IMR-90 (cell line): ENCODE measurements around the gene AQP1. TPM values are rescaled to one million over a fixed set of nuclear protein-coding genes. Genes with fewer than 3 reads are reported as not detected.

Source experiments
- ATAC-seq: fragments of 200-7000 bp; cut with Tn5 transposase; 2 replicates; pipeline ENCODE4 v1.9.1; 2020; ENCODE audit warnings: low read depth, mild to moderate bottlenecking, moderate library complexity
- BruUV-seq: library from RNA; stranded (reverse); fragments of 400-500 nt; replicated peaks from 2 replicates; lab custom pipeline; 2021; lab: Mats Ljungman, UMichigan
- CTCF ChIA-PET: fragments of 300-600 bp; formaldehyde crosslinking; extraction: SDS; loops from one replicate; lab custom pipeline; 2021; ENCODE audit warnings: antibody characterized with exemption; lab: Yijun Ruan, JAX
- POLR2A ChIA-PET: fragments of 300-600 bp; sonication (Branson Sonifier 250); formaldehyde crosslinking; loops from one replicate; lab custom pipeline; 2022; ENCODE audit warnings: antibody characterized with exemption; ENCODE audit not compliant: unreplicated experiment; lab: Charles Lee
- DNase-seq: peaks from one replicate; pipeline ENCODE4 v3.0.0; 2013
- H2AFZ ChIP-seq: replicated peaks from 2 replicates; pipeline ENCODE3; 2013; ENCODE audit warnings: low read length, mild to moderate bottlenecking; ENCODE audit not compliant: poor library complexity
- H2AK5ac ChIP-seq: 2 replicates; pipeline ENCODE4 v1.6.1; 2013; ENCODE audit warnings: low read depth, low read length, inconsistent platforms
- H2AK9ac ChIP-seq: replicated peaks from 2 replicates; pipeline ENCODE3; 2013; ENCODE audit warnings: mild to moderate bottlenecking, low read depth, low read length, moderate library complexity; ENCODE audit not compliant: poor library complexity
- H2BK120ac ChIP-seq: 2 replicates; pipeline ENCODE4 v1.6.1; 2013; ENCODE audit warnings: low read depth, low read length, inconsistent platforms
- H2BK15ac ChIP-seq: 3 replicates; pipeline ENCODE4 v1.6.1; 2013; ENCODE audit warnings: low read depth, low read length, inconsistent platforms
- H2BK20ac ChIP-seq: 2 replicates; pipeline ENCODE4 v1.6.1; 2013; ENCODE audit warnings: low read depth, mild to moderate bottlenecking, inconsistent platforms, low read length, moderate library complexity
- H2BK5ac ChIP-seq: 2 replicates; pipeline ENCODE4 v1.6.1; 2013; ENCODE audit warnings: mild to moderate bottlenecking, low read depth, low read length, inconsistent platforms; ENCODE audit not compliant: poor library complexity, severe bottlenecking
- H3K14ac ChIP-seq: replicated peaks from 2 replicates; pipeline ENCODE4 v1.6.1; 2013; ENCODE audit warnings: low read depth, low read length, inconsistent platforms
- H3K18ac ChIP-seq: 2 replicates; pipeline ENCODE4 v1.6.1; 2013; ENCODE audit warnings: low read depth, low read length, control low read depth
- H3K23ac ChIP-seq: 2 replicates; pipeline ENCODE4 v1.6.1; 2013; ENCODE audit warnings: low read depth, low read length, inconsistent platforms
- H3K27ac ChIP-seq: 2 replicates; pipeline ENCODE4 v1.5.1; 2013; ENCODE audit warnings: mild to moderate bottlenecking, control low read depth, low read length; ENCODE audit not compliant: insufficient read depth
- H3K27me3 ChIP-seq: 2 replicates; pipeline ENCODE4 v1.6.1; 2013; ENCODE audit warnings: low read length; ENCODE audit not compliant: control insufficient read depth, insufficient read depth
- H3K36me3 ChIP-seq: 2 replicates; pipeline ENCODE4 v1.6.1; 2013; ENCODE audit warnings: low read length, mixed read lengths; ENCODE audit not compliant: control insufficient read depth, insufficient read depth
- H3K4ac ChIP-seq: 2 replicates; pipeline ENCODE4 v1.6.1; 2013; ENCODE audit warnings: low read depth, low read length, inconsistent platforms
- H3K4me1 ChIP-seq: 2 replicates; pipeline ENCODE4 v1.6.1; 2013; ENCODE audit warnings: low read length, mixed read lengths; ENCODE audit not compliant: control insufficient read depth, insufficient read depth
- H3K4me2 ChIP-seq: 2 replicates; pipeline ENCODE4 v1.6.1; 2013; ENCODE audit warnings: low read depth, mild to moderate bottlenecking, control low read depth, low read length, moderate library complexity
- H3K4me3 ChIP-seq: 2 replicates; pipeline ENCODE4 v1.5.1; 2013; ENCODE audit warnings: low read depth, mild to moderate bottlenecking, control low read depth, low read length, moderate library complexity; ENCODE audit not compliant: insufficient read depth
- H3K56ac ChIP-seq: 2 replicates; pipeline ENCODE4 v1.6.1; 2013; ENCODE audit warnings: low read length, inconsistent platforms; ENCODE audit not compliant: insufficient read depth; ENCODE audit errors: extremely low read depth
- H3K79me1 ChIP-seq, 2 experiments: 2 replicates each; pipeline ENCODE4 v1.6.1; 2013; ENCODE audit warnings: low read length in 2 of 2, inconsistent platforms in 1 of 2, low read depth in 1 of 2
- H3K9ac ChIP-seq: 2 replicates; pipeline ENCODE4 v1.6.1; 2013; ENCODE audit warnings: low read depth, low read length, control low read depth
- H3K9me1 ChIP-seq: 2 replicates; pipeline ENCODE4 v1.6.1; 2013; ENCODE audit warnings: low read length, inconsistent platforms; ENCODE audit not compliant: insufficient read depth
- H3K9me3 ChIP-seq: 2 replicates; pipeline ENCODE4 v1.6.1; 2013; ENCODE audit warnings: low read length; ENCODE audit not compliant: control insufficient read depth, insufficient read depth
- H4K20me1 ChIP-seq: 2 replicates; pipeline ENCODE4 v1.6.1; 2013; ENCODE audit warnings: low read length, inconsistent platforms; ENCODE audit not compliant: insufficient read depth
- H4K5ac ChIP-seq: 2 replicates; pipeline ENCODE4 v1.6.1; 2013; ENCODE audit warnings: mild to moderate bottlenecking, low read depth, low read length, control low read depth
- H4K8ac ChIP-seq, 2 experiments: 2 replicates each; pipeline ENCODE4 v1.6.1; 2013; ENCODE audit warnings: low read depth in 2 of 2, low read length in 2 of 2, control low read depth in 1 of 2, inconsistent platforms in 1 of 2
- H4K91ac ChIP-seq: 2 replicates; pipeline ENCODE4 v1.6.1; 2013; ENCODE audit warnings: low read depth, low read length, inconsistent platforms; ENCODE audit not compliant: insufficient read depth
- CEBPB ChIP-seq: IDR thresholded peaks from 2 replicates; pipeline ENCODE4 v1.6.1; 2012; ENCODE audit warnings: low read depth, low read length, improper control_type of control experiment
- CHD1 ChIP-seq: IDR thresholded peaks from 2 replicates; pipeline ENCODE4 v1.6.1; 2012; ENCODE audit warnings: low read depth, low read length, improper control_type of control experiment
- CTCF ChIP-seq: conservative IDR thresholded peaks from 2 replicates; pipeline ENCODE4 v1.5.1; 2012; ENCODE audit warnings: mild to moderate bottlenecking, low read depth, low read length, improper control_type of control experiment
- ELK1 ChIP-seq: fragments of 150-350 bp; IDR thresholded peaks from 2 replicates; pipeline ENCODE4 v1.6.1; 2016; ENCODE audit warnings: low read depth, mild to moderate bottlenecking, low read length, moderate library complexity, borderline replicate concordance
- FOS ChIP-seq: fragments of 150-350 bp; IDR thresholded peaks from 2 replicates; pipeline ENCODE4 v1.6.1; 2016; ENCODE audit warnings: low read depth, low read length
- MAFK ChIP-seq: IDR thresholded peaks from 2 replicates; pipeline ENCODE4 v1.6.1; 2012; ENCODE audit warnings: low read depth, low read length, improper control_type of control experiment
- MAZ ChIP-seq: IDR thresholded peaks from 2 replicates; pipeline ENCODE4 v1.6.1; 2012; ENCODE audit warnings: low read depth, mild to moderate bottlenecking, low read length, improper control_type of control experiment, moderate library complexity, borderline replicate concordance
- MXI1 ChIP-seq: IDR thresholded peaks from 2 replicates; pipeline ENCODE4 v1.6.1; 2012; ENCODE audit warnings: low read depth, mild to moderate bottlenecking, low read length, moderate library complexity, borderline replicate concordance
- NFE2L2 ChIP-seq: fragments of 150-350 bp; IDR thresholded peaks from 2 replicates; pipeline ENCODE4 v1.6.1; 2016; ENCODE audit warnings: low read depth, mild to moderate bottlenecking, low read length
- RAD21 ChIP-seq: IDR thresholded peaks from 2 replicates; pipeline ENCODE4 v1.6.1; 2012; ENCODE audit warnings: low read length, improper control_type of control experiment
- RCOR1 ChIP-seq: IDR thresholded peaks from 2 replicates; pipeline ENCODE4 v1.6.1; 2012; ENCODE audit warnings: mild to moderate bottlenecking, low read length, improper control_type of control experiment; ENCODE audit not compliant: insufficient replicate concordance
- RFX5 ChIP-seq: IDR thresholded peaks from 2 replicates; pipeline ENCODE4 v1.8.0; 2012; ENCODE audit warnings: low read depth, mild to moderate bottlenecking, low read length, moderate library complexity
- SMC3 ChIP-seq: fragments of 150-350 bp; IDR thresholded peaks from 2 replicates; pipeline ENCODE4 v1.6.1; 2016; ENCODE audit warnings: low read depth, mild to moderate bottlenecking, antibody characterized with exemption, low read length, moderate library complexity
- USF2 ChIP-seq: fragments of 150-350 bp; IDR thresholded peaks from 2 replicates; pipeline ENCODE4 v1.6.1; 2017; ENCODE audit warnings: mild to moderate bottlenecking, antibody characterized with exemption, low read length, low read depth
- whole genome bisulfite sequencing, 2 experiments: methylation state at CpG; one replicate each; pipeline versions ENCODE4 v1.1.5 to v1.1.7; 2013; ENCODE audit warnings: missing lambda C conversion rate in 2 of 2; ENCODE audit not compliant: insufficient read length in 1 of 2; ENCODE audit errors: extremely low coverage in 2 of 2; 5-methylcytosine and 5-hydroxymethylcytosine counted together
- dilution Hi-C: fragments of 300-500 bp; cut with HindIII; formaldehyde crosslinking; loops from one replicate; pipeline ENCODE4 v1.14.3; 2018; ENCODE audit warnings: low sequenced_read_pairs; ENCODE audit not compliant: unreplicated experiment
- in situ Hi-C: fragments of 300-500 bp; cut with MboI; formaldehyde crosslinking; loops from 3 replicates; pipeline ENCODE4 v1.14.3; 2019; ENCODE audit warnings: low sequenced_read_pairs, inconsistent platforms, mixed read lengths
- intact Hi-C: fragments of 100-400 bp; cut with micrococcal nuclease; formaldehyde crosslinking; loops from 2 replicates; pipeline ENCODE4 v1.10.0; 2022
- polyA plus RNA-seq, 3 experiments: library from polyadenylated mRNA; depleted of rRNA; stranded (reverse); fragments of >200 nt; gene quantifications; 2 replicates each; pipeline ENCODE4 v1.2.3, GENCODE V29; 2012; ENCODE audit warnings: low replicate concordance in 1 of 3
- total RNA-seq: library from RNA; depleted of rRNA; stranded (reverse); fragments of >200 nt; gene quantifications from 2 replicates; pipeline ENCODE4 v1.2.3, GENCODE V29; 2012

AQP1 gene
- total and polyA plus RNA-seq, 2 of the 4 experiments (the other 2 are of a cell fraction): 0.18 to 0.39 TPM

- Histone ChIP-seq H3K9ac (no peak overlapping the region), H2AK5ac (no peak overlapping the region), H2BK120ac (no peak overlapping the region), H2BK5ac (no peak overlapping the region), H3K23ac (no peak overlapping the region), H3K9me3 (no peaks in the 10 kb centered on the region), H3K14ac (no peak overlapping the region), H2BK15ac (no peak overlapping the region), H3K27me3 (no peaks in the 10 kb centered on the region), H4K91ac (no peak overlapping the region), H3K79me1 (no peaks in the 10 kb centered on the region), H3K4ac (no peak overlapping the region), H3K4me3 (no peak overlapping the region), H4K20me1 (no peaks in the 10 kb centered on the region), H3K56ac (no peak overlapping the region), H4K5ac (no peak overlapping the region), H4K8ac (no peak overlapping the region), H3K9me1 (peaks cover 11% of the 10 kb centered on the region), H3K18ac (no peak overlapping the region), H3K36me3 (peaks cover 3% of the 10 kb centered on the region; the same call in 1 of the 2 replicates), H3K4me2 (no peak overlapping the region), H3K27ac (no peak overlapping the region), H2BK20ac (no peak overlapping the region), H3K4me1 (peaks cover 10% of the 10 kb centered on the region), H2AFZ (no peak overlapping the region), H2AK9ac (no peak overlapping the region)
- no TSS peak for BruUV-seq
- in situ Hi-C loops: no loop called here
- dilution Hi-C loops: no loop called here
- ATAC-seq (no peak), DNase-seq (no peak)
- TF ChIP-seq RFX5: no peak
- TF ChIP-seq MAFK: no peak
- no peak for TF ChIP-seq MXI1
- TF ChIP-seq RAD21: no peak
- no peak for TF ChIP-seq CHD1
- no peak for TF ChIP-seq ELK1
- no peak for TF ChIP-seq RCOR1
- TF ChIP-seq NFE2L2: no peak
- no peak for TF ChIP-seq CTCF
- TF ChIP-seq FOS: no peak
- no peak for TF ChIP-seq SMC3
- no peak for TF ChIP-seq USF2
- TF ChIP-seq MAZ: no peak
- no peak for TF ChIP-seq CEBPB
- CTCF ChIA-PET: interaction anchor here (1.0 kb wide), 1 partner anchor 10 kb away, joined by 3 read pairs; no protein-coding TSS in a partner anchor
- POLR2A ChIA-PET: no interaction called here
- intact Hi-C loops: no loop called here
- WGBS, 2 experiments: no CpG with 5 or more reads among the region's 1 CpG
Observed at GRCh38 chr7:30867483-30867882, 44.2 kb upstream of the AQP1 start.
